Measurements from ENCODE around the gene CCDC85A. TPM values are rescaled to one million over a fixed set of nuclear protein-coding genes. Genes with fewer than 3 reads are reported as not detected.

Gene CCDC85A
- total RNA-seq, 1 donor from 2014 or later: 0.43 TPM

DNA sequence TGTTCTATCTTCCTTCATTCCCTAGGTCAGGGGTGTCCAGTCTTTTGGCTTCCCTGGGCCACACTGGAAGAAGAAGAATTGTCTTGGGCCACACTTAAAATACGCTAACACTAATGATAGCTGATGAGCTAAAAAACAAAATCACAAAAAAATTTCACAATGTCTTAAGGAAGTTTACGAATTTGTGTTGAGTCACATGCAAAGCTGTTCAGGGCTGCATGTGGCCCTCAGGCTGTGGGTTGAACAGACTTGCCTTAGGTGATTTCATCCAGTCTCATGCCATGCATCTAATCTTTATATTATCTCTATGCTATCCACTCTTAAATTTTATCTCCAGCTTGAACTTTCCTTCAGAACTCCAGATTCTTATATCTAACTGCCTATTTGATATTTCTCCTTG, 80.1 kb downstream of the CCDC85A start:
- no peak overlapping the region for H3K4me2 ChIP-seq
- TF ChIP-seq, protein P1, sequence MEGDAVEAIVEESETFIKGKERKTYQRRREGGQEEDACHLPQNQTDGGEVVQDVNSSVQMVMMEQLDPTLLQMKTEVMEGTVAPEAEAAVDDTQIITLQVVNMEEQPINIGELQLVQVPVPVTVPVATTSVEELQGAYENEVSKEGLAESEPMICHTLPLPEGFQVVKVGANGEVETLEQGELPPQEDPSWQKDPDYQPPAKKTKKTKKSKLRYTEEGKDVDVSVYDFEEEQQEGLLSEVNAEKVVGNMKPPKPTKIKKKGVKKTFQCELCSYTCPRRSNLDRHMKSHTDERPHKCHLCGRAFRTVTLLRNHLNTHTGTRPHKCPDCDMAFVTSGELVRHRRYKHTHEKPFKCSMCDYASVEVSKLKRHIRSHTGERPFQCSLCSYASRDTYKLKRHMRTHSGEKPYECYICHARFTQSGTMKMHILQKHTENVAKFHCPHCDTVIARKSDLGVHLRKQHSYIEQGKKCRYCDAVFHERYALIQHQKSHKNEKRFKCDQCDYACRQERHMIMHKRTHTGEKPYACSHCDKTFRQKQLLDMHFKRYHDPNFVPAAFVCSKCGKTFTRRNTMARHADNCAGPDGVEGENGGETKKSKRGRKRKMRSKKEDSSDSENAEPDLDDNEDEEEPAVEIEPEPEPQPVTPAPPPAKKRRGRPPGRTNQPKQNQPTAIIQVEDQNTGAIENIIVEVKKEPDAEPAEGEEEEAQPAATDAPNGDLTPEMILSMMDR (IDR thresholded peaks at IDR 0.05): no peak
- TF ChIP-seq EZH2 (IDR thresholded peaks at IDR 0.05): no peak
- no peak for TF ChIP-seq EZH2phosphoT487 (IDR thresholded peaks at IDR 0.05)
- no peaks in the 10 kb centered on the region for H3K9me3 ChIP-seq (ENCODE audit: low read depth)
- H2AFZ ChIP-seq (replicated peaks): no peak overlapping the region
- Mint-ChIP-seq H3K9me3 (no peaks in the 10 kb centered on the region), H3K36me3 (no peaks in the 10 kb centered on the region), H3K4me3 (no peak overlapping the region), H3K27ac (no peak overlapping the region), H3K27me3 (ENCODE audit: insufficient read depth, low read depth) (no peaks in the 10 kb centered on the region), H3K4me1 (no peaks in the 10 kb centered on the region)
- no peak overlapping the region for H3K27ac ChIP-seq
- H3K4me1 ChIP-seq: no peaks in the 10 kb centered on the region
- H3K4me3 ChIP-seq: no peak overlapping the region
- H3K36me3 ChIP-seq: no peaks in the 10 kb centered on the region
- H3F3A ChIP-seq (ENCODE audit: low read depth): no peaks in the 10 kb centered on the region
- no peak overlapping the region for H3K9ac ChIP-seq
- no peaks in the 10 kb centered on the region for H3K27me3 ChIP-seq
- no peaks in the 10 kb centered on the region for H4K20me1 ChIP-seq (ENCODE audit: low read depth)
- no peaks in the 10 kb centered on the region for H3K79me2 ChIP-seq (ENCODE audit: low read depth)
- no peak for DNase-seq (ENCODE audit: low spot score)

DNA sequence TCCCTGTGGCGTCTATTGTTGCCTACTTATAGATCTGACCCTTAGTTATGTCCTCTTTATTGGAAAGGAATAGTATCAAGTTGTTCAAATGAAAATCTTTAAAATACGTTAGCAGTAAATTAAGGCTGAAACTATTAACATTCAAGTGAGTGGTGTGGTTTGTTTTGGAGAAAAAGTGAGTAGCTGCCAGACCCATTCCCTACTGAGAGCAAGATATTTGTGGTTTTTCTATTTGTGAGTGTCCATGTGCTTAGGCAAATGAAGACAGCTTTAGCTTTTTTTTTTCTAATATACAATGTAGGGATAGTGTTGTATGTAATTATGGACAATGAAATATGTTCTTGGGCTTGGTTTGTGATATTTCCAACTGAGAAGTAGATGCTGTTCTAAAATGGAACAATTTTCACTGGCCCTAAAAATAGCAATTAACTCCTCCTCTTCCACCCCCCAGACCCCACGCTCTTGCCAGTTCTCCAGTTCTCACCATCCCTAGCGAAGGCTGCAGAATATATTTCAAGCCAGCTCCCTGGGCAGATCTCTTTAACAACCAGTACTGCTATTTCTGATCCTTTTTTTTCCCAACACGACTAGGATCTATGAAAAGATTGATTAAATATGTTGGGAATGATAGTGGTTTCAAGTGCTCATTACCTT, 83.1 kb downstream of the CCDC85A start:
- no peak overlapping the region for H3K4me2 ChIP-seq
- no peaks in the 10 kb centered on the region for H3K9me3 ChIP-seq (ENCODE audit: low read depth)
- H3K27ac ChIP-seq: no peak overlapping the region
- no peaks in the 10 kb centered on the region for H3K79me2 ChIP-seq (ENCODE audit: low read depth)
- H3K27ac Mint-ChIP-seq: no peak overlapping the region
- DNase-seq (ENCODE audit: low spot score): no peak
- no peaks in the 10 kb centered on the region for H3K4me1 ChIP-seq
- H3K4me3 ChIP-seq: no peak overlapping the region
- H3K36me3 Mint-ChIP-seq: no peaks in the 10 kb centered on the region
- no peaks in the 10 kb centered on the region for H3K27me3 ChIP-seq
- H3F3A ChIP-seq (ENCODE audit: low read depth): no peaks in the 10 kb centered on the region
- no peak for TF ChIP-seq EZH2 (IDR thresholded peaks at IDR 0.05)
- TF ChIP-seq EZH2phosphoT487 (IDR thresholded peaks at IDR 0.05): no peak
- TF ChIP-seq, protein P1 (IDR thresholded peaks at IDR 0.05): no peak
- H4K20me1 ChIP-seq (ENCODE audit: low read depth): no peaks in the 10 kb centered on the region
- no peaks in the 10 kb centered on the region for H3K9me3 Mint-ChIP-seq
- no peaks in the 10 kb centered on the region for H3K27me3 Mint-ChIP-seq (ENCODE audit: insufficient read depth, low read depth)
- H3K36me3 ChIP-seq: no peaks in the 10 kb centered on the region
- H2AFZ ChIP-seq (replicated peaks): no peak overlapping the region
- H3K9ac ChIP-seq: no peak overlapping the region
- H3K4me3 Mint-ChIP-seq: no peak overlapping the region
- no peaks in the 10 kb centered on the region for H3K4me1 Mint-ChIP-seq

- Mint-ChIP-seq H3K4me1 (peaks cover 2% of the 10 kb centered on the region), H3K4me3 (no peak overlapping the region), H3K27ac (no peak overlapping the region), H3K36me3 (no peaks in the 10 kb centered on the region), H3K9me3 (no peaks in the 10 kb centered on the region), H3K27me3 (ENCODE audit: insufficient read depth, low read depth) (no peaks in the 10 kb centered on the region)
- H3K4me1 ChIP-seq: no peaks in the 10 kb centered on the region
- H3K27ac ChIP-seq: no peak overlapping the region
- no peak for DNase-seq (ENCODE audit: low spot score)
- H3K27me3 ChIP-seq: no peaks in the 10 kb centered on the region
- H3K79me2 ChIP-seq (ENCODE audit: low read depth): no peaks in the 10 kb centered on the region
- no peak overlapping the region for H3K4me3 ChIP-seq
- no peak overlapping the region for H3K4me2 ChIP-seq
- H3F3A ChIP-seq (ENCODE audit: low read depth): no peaks in the 10 kb centered on the region
- TF ChIP-seq EZH2 (IDR thresholded peaks at IDR 0.05): no peak
- TF ChIP-seq, protein P1 (IDR thresholded peaks at IDR 0.05): no peak
- TF ChIP-seq EZH2phosphoT487 (IDR thresholded peaks at IDR 0.05): no peak
- no peak overlapping the region for H3K9ac ChIP-seq
- H3K9me3 ChIP-seq (ENCODE audit: low read depth): no peaks in the 10 kb centered on the region
- no peaks in the 10 kb centered on the region for H4K20me1 ChIP-seq (ENCODE audit: low read depth)
- H2AFZ ChIP-seq (replicated peaks): no peak overlapping the region
- H3K36me3 ChIP-seq: no peaks in the 10 kb centered on the region
Measured at GRCh38 chr2:56267415-56267788, 83.6 kb downstream of the CCDC85A start.

Measured in neural progenitor cell (in vitro differentiated cells).